Caco-2 (cell line): ENCODE measurements around the gene SEMA6D. TPM values are rescaled to one million over a fixed set of nuclear protein-coding genes. Genes with fewer than 3 reads are reported as not detected.

Experiments used
- BruUV-seq: library from RNA; stranded (reverse); fragments of 400-500 nt; replicated peaks from 2 replicates; lab custom pipeline; 2021; lab: Mats Ljungman, UMichigan
- CTCF ChIA-PET: fragments of 300-600 bp; sonication (Branson Sonifier 250); formaldehyde crosslinking; loops from one replicate; lab custom pipeline; 2022; ENCODE audit warnings: antibody characterized with exemption; lab: Charles Lee
- POLR2A ChIA-PET: fragments of 300-600 bp; sonication (Branson Sonifier 250); formaldehyde crosslinking; loops from one replicate; lab custom pipeline; 2022; ENCODE audit warnings: antibody characterized with exemption; lab: Charles Lee
- DNase-seq, 2 experiments: peaks; one replicate each; pipeline versions ENCODE4 v3.0.0 to v3.0.0-alpha.2; 2020 to 2022
- H3K27me3 ChIP-seq: replicated peaks from 2 replicates; pipeline ENCODE4 v1.6.0; 2011; ENCODE audit warnings: low read length; ENCODE audit not compliant: control insufficient read depth, insufficient read depth
- H3K36me3 ChIP-seq: 2 replicates; pipeline ENCODE4 v1.5.1; 2011; ENCODE audit warnings: low read length; ENCODE audit not compliant: control insufficient read depth, insufficient read depth
- H3K4me1 ChIP-seq: fragments of 250-450 bp; sonication (Bioruptor Pico); 2 replicates; pipeline ENCODE4 v1.5.1; 2020; ENCODE audit warnings: mild to moderate bottlenecking
- H3K4me3 ChIP-seq: 2 replicates; pipeline ENCODE4 v1.5.1; 2011; ENCODE audit warnings: low read depth, mild to moderate bottlenecking, control low read depth, low read length
- H3K9me3 ChIP-seq: fragments of 250-450 bp; sonication (Bioruptor Pico); 2 replicates; pipeline ENCODE4 v1.5.1; 2020; ENCODE audit warnings: mild to moderate bottlenecking, moderate library complexity
- H3K27ac Mint-ChIP-seq: one replicate; pipeline ENCODE4 v1.8.0; 2022; ENCODE audit warnings: mixed read lengths; ENCODE audit not compliant: unreplicated experiment
- H3K27me3 Mint-ChIP-seq: one replicate; pipeline ENCODE4 v1.8.0; 2022; ENCODE audit warnings: mixed read lengths; ENCODE audit not compliant: insufficient read depth, unreplicated experiment
- H3K36me3 Mint-ChIP-seq: one replicate; pipeline ENCODE4 v1.8.0; 2022; ENCODE audit warnings: mild to moderate bottlenecking, mixed read lengths; ENCODE audit not compliant: insufficient read depth, unreplicated experiment
- H3K4me1 Mint-ChIP-seq: one replicate; pipeline ENCODE4 v1.8.0; 2022; ENCODE audit warnings: low read depth, mixed read lengths; ENCODE audit not compliant: unreplicated experiment
- H3K4me3 Mint-ChIP-seq: one replicate; pipeline ENCODE4 v1.8.0; 2022; ENCODE audit warnings: mild to moderate bottlenecking, moderate library complexity, mixed read lengths; ENCODE audit not compliant: unreplicated experiment
- H3K9me3 Mint-ChIP-seq: one replicate; pipeline ENCODE4 v1.8.0; 2022; ENCODE audit warnings: mixed read lengths; ENCODE audit not compliant: unreplicated experiment
- intact Hi-C: fragments of 100-400 bp; cut with micrococcal nuclease; formaldehyde crosslinking; loops from one replicate; pipeline ENCODE4 v1.10.0; 2022; ENCODE audit not compliant: unreplicated experiment
- total RNA-seq: library from RNA; stranded (reverse); gene quantifications from 2 replicates; pipeline ENCODE4 v1.2.3, GENCODE V29; 2022
- TF ChIP-seq, protein P1 (sequence below), 2 experiments: fragments of 200-600 bp in 1 of 2; IDR thresholded peaks; 1 replicate in 1 of 2; 2 replicates in 1 of 2; pipeline versions ENCODE4 v1.5.1 to v1.8.0; 2011 to 2022; ENCODE audit warnings: antibody characterized with exemption in 1 of 2, control low read depth in 1 of 2, inconsistent platforms in 1 of 2, low read depth in 1 of 2, low read length in 1 of 2, mild to moderate bottlenecking in 1 of 2, moderate library complexity in 1 of 2; ENCODE audit not compliant: insufficient read depth in 1 of 2, severe bottlenecking in 1 of 2, unreplicated experiment in 1 of 2

The SEMA6D gene
- total RNA-seq, 1 experiment from 2014 or later = 0.18 TPM

DNA sequence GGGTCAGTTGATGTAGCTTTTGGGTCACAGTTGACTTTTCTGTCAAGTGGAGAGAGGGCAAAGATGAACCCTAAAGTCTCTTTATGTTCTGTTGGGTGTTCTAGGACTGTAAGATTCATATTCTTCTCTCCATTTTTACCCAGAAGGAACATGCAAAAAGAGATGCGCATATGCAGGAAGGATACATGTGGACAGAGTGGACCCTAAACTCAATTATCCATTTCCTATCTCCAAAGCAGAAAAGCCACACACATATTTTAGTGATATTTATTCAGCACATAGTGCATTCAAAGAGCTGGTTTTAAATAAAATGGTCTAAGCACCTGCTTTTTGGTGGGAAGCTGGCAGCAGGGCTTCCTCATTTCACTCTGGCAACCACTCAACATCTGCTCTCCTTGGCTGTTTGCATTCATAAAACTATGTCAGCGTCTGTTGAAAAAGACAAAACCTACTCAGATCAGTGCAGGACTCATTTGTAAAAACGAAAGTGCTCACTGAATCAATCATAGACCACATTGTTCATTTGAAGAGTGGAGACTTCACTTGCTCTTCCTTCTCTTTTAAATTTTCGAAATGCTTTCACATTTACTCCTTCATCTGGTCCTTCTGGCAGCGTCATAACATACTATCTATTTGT lies 96.6 kb downstream of the SEMA6D start:
- Histone ChIP-seq H3K4me3 (no peak overlapping the region), H3K4me1 (peaks cover 12% of the 10 kb centered on the region; the same call in 1 of the 2 replicates), H3K36me3 (no peaks in the 10 kb centered on the region), H3K27me3 (no peaks in the 10 kb centered on the region), H3K9me3 (no peaks in the 10 kb centered on the region)
- Mint-ChIP-seq H3K27me3 (peaks cover 1% of the 10 kb centered on the region), H3K36me3 (no peaks in the 10 kb centered on the region), H3K9me3 (no peaks in the 10 kb centered on the region), H3K27ac (no peak overlapping the region), H3K4me1 (no peaks in the 10 kb centered on the region), H3K4me3 (no peak overlapping the region)
- BruUV-seq = no TSS peak
- TF ChIP-seq, protein P1, sequence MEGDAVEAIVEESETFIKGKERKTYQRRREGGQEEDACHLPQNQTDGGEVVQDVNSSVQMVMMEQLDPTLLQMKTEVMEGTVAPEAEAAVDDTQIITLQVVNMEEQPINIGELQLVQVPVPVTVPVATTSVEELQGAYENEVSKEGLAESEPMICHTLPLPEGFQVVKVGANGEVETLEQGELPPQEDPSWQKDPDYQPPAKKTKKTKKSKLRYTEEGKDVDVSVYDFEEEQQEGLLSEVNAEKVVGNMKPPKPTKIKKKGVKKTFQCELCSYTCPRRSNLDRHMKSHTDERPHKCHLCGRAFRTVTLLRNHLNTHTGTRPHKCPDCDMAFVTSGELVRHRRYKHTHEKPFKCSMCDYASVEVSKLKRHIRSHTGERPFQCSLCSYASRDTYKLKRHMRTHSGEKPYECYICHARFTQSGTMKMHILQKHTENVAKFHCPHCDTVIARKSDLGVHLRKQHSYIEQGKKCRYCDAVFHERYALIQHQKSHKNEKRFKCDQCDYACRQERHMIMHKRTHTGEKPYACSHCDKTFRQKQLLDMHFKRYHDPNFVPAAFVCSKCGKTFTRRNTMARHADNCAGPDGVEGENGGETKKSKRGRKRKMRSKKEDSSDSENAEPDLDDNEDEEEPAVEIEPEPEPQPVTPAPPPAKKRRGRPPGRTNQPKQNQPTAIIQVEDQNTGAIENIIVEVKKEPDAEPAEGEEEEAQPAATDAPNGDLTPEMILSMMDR (IDR thresholded peaks at IDR 0.05; ENCODE audit: insufficient read depth in 1 of 2, low read depth in 1 of 2, low read length in 1 of 2, severe bottlenecking in 1 of 2, unreplicated experiment in 1 of 2) = no peak
- no peak for DNase-seq
- intact Hi-C loops = no loop called here
- ChIA-PET CTCF (no interaction called here), POLR2A (no interaction called here)

DNA sequence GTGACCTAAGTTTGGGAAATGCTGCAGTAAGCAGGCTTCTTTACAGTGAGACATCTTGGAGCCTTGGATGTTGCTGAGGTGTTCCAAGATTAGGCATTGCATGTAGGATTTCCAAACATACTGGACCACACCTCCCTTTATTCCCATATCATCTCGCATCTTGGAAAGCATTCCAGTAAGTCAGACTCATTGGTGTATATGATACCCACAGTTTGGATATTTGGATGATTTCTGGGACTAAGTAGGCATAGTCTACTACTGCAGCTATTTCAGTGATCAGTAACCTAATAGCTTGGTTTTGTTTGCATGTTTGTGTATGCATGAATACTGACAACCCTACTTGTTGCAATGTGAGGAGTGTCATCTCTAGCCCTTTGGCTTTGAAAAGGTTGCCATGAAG lies 97.3 kb downstream of the SEMA6D start:
- ChIA-PET CTCF (no interaction called here), POLR2A (no interaction called here)
- H3K36me3 ChIP-seq = no peaks in the 10 kb centered on the region
- no peak for DNase-seq
- H3K4me1 ChIP-seq = peaks cover 12% of the 10 kb centered on the region; the same call in 1 of the 2 replicates
- no peaks in the 10 kb centered on the region for H3K9me3 ChIP-seq
- Mint-ChIP-seq H3K27me3 (peaks cover 4% of the 10 kb centered on the region), H3K36me3 (no peaks in the 10 kb centered on the region), H3K27ac (no peak overlapping the region), H3K4me3 (no peak overlapping the region), H3K9me3 (no peaks in the 10 kb centered on the region), H3K4me1 (no peaks in the 10 kb centered on the region)
- H3K4me3 ChIP-seq = no peak overlapping the region
- TF ChIP-seq, protein P1 (IDR thresholded peaks at IDR 0.05; ENCODE audit: insufficient read depth in 1 of 2, low read depth in 1 of 2, low read length in 1 of 2, severe bottlenecking in 1 of 2, unreplicated experiment in 1 of 2) = no peak
- no peaks in the 10 kb centered on the region for H3K27me3 ChIP-seq
- intact Hi-C loops = no loop called here
- no TSS peak for BruUV-seq

DNA sequence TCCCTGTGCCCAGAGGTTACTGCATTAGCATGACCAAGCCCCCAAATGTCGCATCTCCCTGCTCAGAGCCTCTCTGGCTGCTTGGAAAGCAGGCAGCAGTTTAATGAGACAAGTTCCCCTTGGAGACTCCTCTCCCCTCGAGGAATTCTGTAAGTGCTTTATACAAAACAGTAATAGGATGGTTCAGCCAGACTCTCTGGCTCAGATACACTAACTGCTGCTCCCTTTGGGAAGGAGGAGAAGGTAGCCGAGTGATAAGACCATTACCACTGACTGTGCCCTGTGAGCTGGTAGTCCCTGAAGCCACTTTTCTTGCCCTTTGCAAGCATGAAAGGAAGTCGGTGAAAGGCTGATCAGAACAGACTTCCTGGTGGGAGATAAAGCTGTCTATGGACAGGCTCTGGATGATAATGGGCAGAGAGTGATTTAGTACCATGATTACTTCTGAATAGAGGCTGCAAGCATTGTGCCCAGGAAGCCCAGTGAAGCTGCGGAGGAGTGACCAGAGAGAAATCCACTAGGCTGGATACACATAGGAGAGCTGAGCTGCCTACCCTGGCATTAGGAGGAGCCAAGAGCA lies 100.8 kb downstream of the SEMA6D start:
- CTCF ChIA-PET = no interaction called here
- no peaks in the 10 kb centered on the region for H3K36me3 ChIP-seq
- no peak overlapping the region for H3K4me3 ChIP-seq
- H3K9me3 ChIP-seq = no peaks in the 10 kb centered on the region
- TF ChIP-seq, protein P1 (IDR thresholded peaks at IDR 0.05; ENCODE audit: insufficient read depth in 1 of 2, low read depth in 1 of 2, low read length in 1 of 2, severe bottlenecking in 1 of 2, unreplicated experiment in 1 of 2) = no peak
- BruUV-seq = no TSS peak
- Mint-ChIP-seq H3K27ac (no peak overlapping the region), H3K4me3 (no peak overlapping the region), H3K4me1 (no peaks in the 10 kb centered on the region), H3K36me3 (no peaks in the 10 kb centered on the region), H3K27me3 (peaks cover 9% of the 10 kb centered on the region), H3K9me3 (no peaks in the 10 kb centered on the region)
- H3K4me1 ChIP-seq = no peaks in the 10 kb centered on the region
- H3K27me3 ChIP-seq = no peaks in the 10 kb centered on the region
- no peak for DNase-seq
- POLR2A ChIA-PET = no interaction called here
- intact Hi-C loops = no loop called here
